Epidermal melanocyte (primary cell): ENCODE data around the gene ENTHD1.
"Not testable (repeated sequence)": the region's sequence is repeated elsewhere in the genome, so short reads cannot be mapped to it uniquely, and the experiment has no call there.

Source experiments
- DNase-seq: peaks from one replicate; pipeline ENCODE4 v3.0.0; 2011; ENCODE audit warnings: low spot score; ENCODE audit not compliant: insufficient read length

The ENTHD1 gene

DNA sequence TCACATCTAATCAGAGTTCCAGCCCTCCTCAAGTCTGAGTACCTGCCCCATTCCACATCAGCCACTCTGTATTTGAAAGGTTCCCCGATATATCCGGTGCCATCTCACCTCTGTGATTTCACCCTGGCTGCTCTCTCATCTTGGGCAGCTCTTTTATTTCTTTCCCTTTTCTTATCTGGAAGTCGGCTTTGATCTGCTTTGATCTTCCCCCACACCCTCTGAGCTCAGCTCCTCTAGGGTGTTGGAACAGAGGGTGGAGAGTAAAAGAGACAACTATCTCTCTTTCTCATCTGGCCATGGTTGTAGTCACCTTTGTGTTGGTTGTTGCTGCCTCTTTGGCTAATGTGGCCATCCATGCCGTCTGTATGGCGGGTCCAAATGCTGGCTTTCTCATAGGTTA lies 108.3 kb downstream of the ENTHD1 start:
- no peak for DNase-seq

DNA sequence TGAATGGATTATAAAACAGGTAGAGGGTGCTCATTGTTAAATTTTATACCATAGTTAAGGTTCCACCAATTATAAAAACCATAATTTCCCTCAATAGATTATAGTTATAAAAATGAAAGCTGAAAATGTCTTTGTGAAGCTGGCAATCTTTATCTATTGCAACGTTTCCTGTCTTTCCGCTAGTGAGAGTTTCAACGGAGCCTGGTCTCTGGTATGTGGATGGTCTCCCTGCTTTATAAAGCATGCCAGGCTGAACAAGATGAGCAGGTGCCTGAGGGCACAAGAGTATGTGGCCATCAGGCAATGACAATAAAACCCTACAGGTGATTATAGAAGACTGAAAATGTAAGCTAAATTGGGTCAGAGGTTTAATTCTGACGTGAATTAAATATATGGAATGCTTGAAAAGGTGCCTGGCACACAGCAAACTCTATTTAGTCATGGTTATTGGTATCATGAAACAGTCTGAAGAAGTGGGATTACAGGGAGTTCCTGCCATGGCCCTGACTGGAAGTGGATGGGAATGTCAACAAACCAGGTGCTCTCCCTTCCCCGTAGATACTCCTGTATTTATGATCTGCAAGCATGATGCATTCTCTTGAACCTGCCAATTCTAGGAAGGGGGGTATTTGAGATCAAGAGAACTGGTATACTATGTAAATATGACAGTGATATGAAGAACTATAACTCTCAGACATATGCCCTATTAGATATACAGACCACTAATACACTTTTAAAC lies 115.7 kb downstream of the ENTHD1 start:
- DNase-seq = no peak

DNA sequence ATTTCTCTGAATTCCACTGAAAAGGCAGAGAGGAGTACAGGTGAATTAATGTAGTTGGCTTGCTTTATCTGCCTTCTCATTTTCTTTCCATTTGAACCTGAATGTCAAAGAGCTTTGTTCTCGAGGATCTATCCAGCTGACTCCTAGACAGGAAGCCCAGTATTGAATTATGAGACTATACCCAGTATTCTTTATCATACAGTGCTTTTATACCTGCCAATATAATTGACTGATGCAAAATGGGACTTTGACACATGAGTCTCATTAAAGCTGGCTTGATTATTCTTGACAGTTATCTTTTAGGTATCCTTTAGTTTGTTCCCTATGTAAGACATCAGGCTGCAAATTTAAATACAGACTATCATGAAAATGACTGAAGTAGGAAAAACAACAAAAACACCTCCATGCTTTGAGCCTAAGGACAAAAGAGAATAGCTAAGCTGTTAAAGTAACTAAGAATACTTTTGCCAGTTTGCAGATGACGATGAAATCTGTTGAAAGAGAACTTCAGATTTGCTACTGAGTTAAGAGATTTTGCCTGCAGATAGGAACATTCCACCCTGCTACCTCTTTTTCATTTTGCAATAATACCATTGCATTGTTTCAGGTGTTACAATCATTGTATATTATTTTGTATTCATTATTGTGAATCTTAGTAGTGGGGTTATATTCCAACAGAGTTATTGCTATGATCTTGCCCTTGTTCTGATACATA lies 117.1 kb downstream of the ENTHD1 start:
- no peak for DNase-seq

DNA sequence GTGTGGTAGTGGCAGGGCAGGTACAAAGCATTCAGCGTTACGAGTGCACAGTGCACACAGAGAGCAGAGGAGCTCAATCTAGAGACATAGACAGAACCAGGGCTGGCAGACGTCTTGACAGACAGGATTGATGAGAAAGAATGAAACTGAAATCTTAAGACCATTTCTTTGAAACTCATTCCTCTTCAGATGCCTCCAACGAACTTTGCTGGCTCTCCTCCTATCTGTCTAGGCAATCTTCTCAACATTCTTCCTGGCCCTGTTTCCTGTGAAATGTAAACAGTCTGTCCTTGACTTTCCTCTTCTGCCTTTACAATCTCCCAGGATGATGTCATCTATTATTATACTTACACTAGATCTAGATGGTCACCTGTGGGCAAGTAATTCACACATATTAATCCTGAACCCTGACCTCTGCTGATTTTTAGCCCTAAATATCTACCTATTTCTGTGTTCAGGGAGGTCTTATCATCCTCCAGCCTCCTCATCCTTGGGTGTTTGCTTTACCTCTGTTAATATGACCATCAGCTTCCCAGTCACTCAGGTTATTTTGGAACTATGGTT lies 119.5 kb downstream of the ENTHD1 start:
- no peak for DNase-seq

DNA sequence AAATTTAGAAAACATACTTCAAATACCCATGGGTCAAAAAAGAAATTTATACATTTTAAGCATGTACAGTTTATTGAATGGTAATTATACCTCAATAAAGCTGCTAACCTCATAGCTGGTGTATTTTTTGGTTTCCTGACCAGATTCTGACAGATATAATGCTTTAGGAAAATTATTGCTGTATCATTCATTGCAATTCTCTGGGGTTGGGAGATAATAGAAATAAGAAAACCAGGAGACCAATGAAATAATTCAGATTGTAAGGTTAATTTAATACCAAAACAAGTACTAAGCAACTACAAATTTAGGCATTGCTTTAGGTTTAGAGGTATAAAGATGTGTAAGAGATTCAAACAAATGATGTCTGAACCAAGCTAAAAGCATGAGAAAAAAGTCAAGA lies 120.1 kb downstream of the ENTHD1 start:
- DNase-seq = no peak

DNA sequence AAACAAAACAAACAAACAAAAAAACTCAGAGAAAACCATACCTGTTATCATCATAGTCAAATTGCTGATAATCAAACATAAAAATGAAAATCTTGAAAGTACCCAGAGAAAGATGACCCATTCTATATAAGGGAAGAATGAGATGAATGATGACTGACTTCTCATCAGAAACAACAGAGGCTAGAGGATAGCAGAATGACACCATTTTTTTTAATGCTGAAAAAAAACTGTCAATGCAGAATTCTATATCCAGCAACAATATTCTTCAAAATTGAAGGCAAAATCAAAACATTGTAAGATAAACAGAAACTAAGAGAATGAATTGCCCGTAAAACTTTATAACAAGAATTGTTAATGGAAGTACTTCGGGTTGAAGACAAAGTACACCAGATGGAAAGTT lies 122.1 kb downstream of the ENTHD1 start:
- DNase-seq = no peak

DNA sequence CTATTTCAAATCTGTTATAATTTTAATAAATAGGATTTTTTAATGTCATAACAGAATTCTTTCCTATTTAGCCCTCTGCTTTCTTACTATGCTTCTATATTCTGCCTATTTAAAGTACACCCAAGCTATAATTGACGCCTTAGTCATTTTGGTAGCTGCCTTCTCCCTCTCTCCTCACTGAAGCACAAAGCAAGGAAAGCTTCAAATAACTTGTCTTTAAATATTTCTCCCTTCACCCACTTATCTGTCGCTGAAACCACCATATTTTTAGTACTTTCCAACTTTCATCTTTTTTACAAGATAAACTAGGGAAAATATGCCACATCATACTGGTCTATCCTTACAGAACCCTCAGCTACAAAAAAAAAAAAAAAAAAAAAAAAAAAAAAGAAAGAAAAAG lies 127.9 kb downstream of the ENTHD1 start:
- DNase-seq = no peak

- no peak for DNase-seq
These were observed 128.5 kb downstream of the ENTHD1 start for GRCh38 chr22:39765046-39765445.

DNA sequence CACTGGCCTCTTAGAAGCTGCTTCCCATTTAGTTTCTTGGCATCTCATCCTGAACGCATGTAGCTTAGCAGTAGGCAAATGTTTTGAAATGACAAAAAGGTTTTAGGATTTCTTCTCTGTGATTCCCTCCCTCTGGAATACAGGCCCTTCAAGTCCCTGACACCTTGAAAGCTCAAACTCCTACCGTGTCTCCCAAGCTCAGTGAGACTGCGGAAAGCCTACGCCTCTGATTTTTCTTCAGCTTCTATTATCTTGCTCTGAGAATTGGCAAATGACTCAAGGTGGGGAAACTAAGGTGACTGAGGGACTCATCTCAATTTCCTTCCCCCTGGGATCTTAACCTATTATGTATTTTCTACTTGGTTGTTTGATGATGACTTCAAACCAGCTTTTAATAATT lies 130.3 kb downstream of the ENTHD1 start:
- DNase-seq = no peak

GRCh38 chr22:39750759-39751158 lies 142.8 kb downstream of the ENTHD1 start:
- no peak for DNase-seq

DNA sequence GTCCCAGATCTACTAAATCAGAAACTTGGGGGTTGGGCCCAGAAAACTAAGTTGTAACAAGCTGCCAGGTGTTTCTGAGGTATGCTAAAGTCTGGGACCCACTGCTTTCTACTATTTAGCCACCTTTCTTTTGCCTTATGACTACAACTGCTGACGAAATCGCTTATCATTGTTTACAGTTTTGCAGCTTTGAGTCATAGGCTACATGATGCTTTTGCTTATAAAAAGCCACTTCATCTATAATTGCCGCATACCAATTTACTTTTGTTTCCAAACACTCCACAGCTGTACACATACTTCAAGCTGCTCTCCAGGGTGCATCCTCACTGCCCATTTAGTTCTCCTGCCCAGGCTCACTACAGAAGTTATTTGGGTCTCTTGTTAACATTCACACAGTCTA lies 144.7 kb downstream of the ENTHD1 start:
- DNase-seq = no peak

DNA sequence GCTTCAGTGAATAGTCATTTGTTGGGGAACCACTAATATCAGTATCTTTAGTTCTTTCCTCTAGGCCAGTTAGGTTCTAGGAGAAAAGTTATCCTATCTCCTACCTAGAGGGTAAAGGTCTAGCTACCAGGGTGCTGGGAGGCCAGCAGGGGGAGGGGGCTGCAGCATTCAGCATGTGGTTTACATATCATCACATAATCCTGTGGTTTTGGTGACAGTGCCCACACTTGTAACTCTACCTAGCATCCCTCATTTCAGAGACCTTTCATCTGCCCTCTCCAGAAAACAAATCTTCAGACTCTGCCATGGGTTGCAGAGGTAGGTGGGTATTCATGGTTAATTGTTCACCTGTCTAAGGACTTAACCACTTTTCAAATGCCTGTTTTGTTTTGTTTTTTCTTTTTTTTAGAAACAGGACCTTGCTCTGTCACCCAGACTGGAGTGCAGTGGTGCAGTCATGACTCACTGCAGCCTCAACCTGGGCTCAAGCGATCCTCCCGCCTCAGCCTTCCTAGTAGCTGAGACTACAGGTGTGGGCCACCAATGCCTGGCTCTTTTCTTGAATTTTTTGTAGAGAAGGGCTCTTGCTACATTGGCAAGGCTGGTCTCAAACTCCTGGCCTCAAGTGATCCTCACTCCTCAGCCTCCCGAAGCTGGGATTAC lies 146.8 kb downstream of the ENTHD1 start:
- no peak for DNase-seq

DNA sequence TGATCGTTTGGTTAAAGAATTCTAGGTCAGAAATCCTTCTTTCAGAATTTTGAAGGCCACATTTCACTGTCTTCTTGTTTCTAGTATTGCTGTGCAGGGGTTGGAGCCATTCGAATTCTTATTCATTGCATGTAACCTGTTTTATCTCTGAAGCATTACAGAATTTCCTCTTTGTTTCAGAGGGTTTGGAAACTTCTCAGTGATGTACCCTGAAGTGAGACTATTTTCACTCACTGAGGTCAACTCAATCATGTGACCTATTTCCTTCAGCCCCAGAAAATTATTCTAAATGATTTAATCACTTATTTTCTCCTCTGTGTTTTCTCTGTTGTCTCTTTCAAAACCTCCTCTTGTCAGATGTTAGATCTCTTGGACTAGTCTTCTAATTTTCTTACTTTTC lies 147.8 kb downstream of the ENTHD1 start:
- no peak for DNase-seq

DNA sequence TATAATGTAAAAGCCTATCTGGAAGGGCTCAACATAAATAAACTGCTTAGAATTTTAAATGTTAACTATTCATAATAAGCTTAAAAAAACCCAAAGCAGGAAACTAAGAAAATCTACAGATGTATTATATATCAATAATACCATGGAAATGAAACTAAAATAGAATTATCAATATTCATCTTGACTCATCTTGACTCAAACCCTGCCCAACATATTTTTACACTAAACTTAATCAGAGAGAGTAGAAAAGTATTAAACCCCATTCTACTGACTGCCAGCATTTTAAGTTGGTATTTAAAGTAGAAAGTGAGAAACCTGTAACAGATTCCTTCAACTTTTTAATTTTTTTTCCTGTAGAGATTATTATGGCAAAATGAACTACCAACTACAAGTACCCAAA lies 149.2 kb downstream of the ENTHD1 start:
- DNase-seq = no peak

GRCh38 chr22:39743935-39744334 lies 149.6 kb downstream of the ENTHD1 start:
- no peak for DNase-seq

GRCh38 chr22:39739338-39740027 lies 154.1 kb downstream of the ENTHD1 start:
- no peak for DNase-seq

DNA sequence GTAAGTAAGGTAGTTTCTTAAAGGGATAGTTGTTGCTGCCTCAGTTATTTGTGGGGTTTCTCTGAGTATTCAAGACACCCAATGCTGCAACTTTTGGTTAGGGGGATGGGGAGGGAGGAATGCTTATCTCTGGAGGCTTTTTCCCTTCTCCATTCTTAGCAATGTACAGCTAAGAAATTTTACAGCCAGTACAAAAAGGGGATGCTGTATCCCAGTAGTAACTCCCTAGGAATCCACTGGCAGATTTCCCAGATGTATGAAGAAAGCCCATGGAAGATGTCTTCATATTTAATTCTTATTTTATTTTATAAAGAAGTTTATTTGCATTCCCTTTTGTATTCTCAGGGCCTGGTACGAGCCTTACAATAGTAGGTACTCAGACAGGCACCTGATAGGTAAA lies 154.8 kb downstream of the ENTHD1 start:
- DNase-seq = no peak

DNA sequence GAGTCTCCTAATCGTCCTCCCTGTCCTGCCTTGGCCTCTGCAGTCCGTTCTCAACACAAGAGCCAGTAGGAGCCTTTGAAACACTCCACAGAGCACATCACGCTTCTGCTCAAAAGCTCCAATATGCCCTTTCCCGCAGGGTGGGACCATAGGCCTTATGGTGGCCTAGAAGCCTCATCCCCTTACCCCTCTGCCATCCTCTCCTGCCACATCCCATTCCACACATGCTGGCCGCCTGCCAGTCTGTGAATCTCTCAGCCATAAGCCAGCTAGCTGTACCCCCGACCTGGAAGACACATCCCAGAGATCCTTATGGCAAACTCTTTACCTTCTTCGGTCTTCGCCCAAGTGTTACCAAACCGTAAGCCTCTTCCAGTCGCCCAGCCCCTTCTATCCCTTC lies 157.8 kb downstream of the ENTHD1 start:
- DNase-seq = no peak

DNA sequence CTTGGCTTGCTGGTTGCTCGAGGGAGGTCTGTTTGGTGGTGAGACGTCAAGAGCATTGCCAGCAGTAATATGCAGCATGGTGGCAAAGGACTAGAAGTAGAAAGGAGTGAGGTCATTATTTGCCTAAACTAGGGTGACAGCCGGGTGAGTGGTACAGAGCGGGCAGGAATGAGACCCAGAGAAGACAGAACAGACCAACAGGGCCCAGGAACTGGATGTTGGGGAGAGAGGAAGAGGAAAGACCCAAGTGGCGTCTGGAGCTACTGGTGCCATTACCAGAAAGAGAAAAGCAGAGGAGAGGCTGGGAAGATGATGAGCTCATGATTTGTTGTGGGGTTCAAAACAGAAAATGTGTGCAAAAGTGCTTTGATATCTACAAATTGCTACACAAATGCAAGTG lies 158.7 kb downstream of the ENTHD1 start:
- no peak for DNase-seq

GRCh38 chr22:39734046-39734445 lies 159.5 kb downstream of the ENTHD1 start:
- DNase-seq = not testable (repeated sequence)

GRCh38 chr22:39733191-39733590 lies 160.4 kb downstream of the ENTHD1 start:
- no peak for DNase-seq

GRCh38 chr22:39732625-39733024 lies 160.9 kb downstream of the ENTHD1 start:
- no peak for DNase-seq
